HG03521 (cell line): ENCODE results near the gene LTB4R.
A peak's percentile ranks its signal among the peaks of the same experiment; 100 is the strongest.

Experiments
- ATAC-seq: cut with Tn5 transposase; IDR thresholded peaks from one replicate; pipeline ENCODE4 v1.9.1; 2021; ENCODE audit warnings: mild to moderate bottlenecking, moderate library complexity; ENCODE audit not compliant: unreplicated experiment

The LTB4R gene

DNA sequence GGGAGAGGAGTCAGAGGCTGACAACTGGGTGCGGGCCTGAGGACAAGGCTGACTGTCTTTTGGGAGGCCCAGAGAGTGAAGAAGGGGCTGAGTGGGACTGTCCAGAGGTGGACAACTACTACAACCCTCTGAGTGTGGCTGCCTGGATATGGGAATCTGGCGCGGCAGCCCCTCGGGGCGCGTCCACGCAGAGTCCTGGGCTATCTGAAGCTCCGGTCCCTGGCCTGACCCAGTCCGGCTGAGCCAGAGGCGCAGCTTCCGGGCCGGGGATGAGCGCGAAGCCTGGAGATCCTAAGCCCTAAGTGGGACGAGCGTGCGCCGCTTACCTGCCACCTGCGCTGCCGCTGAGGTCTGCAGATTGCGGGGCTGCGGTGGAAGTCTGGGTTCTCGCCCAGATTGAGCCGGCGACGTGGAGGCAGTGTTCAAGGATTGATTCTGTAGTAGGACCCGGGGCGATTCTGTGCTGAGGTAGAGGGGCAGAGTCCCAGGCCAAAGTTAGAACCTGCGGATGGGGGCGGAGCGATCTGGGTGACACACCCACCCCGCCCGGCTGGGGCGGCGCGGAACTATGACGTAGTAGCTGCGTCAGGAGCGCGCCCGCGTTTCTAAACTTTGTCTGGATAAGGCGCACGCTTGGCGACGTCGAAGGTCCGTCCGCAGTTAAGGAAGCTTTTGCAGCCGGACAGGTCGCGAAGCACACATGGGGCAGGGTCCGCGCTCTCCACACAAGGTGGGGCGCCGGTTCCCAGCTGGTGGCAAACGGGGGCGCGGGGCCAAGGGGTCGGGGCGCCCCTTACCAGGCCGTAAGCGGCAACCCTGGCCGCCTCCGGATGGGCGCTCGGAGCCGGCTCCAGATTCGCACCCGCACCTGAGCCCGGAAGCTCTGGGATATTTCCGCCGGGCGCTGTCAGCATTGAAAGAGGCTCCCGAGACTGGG lies 11.8 kb upstream of the LTB4R start, which contains the start of the genes DHRS1 and NOP9:
Gene DHRS1 (minus strand): TSS at position 526 of the 937 bp plus-strand sequence. CDS start 674 bp downstream, outside the sequence.
Gene NOP9 (plus strand): TSS at position 596 of the 937 bp plus-strand sequence. CDS start 105 bp downstream, at position 701.
- peak; percentile 77 for ATAC-seq

DNA sequence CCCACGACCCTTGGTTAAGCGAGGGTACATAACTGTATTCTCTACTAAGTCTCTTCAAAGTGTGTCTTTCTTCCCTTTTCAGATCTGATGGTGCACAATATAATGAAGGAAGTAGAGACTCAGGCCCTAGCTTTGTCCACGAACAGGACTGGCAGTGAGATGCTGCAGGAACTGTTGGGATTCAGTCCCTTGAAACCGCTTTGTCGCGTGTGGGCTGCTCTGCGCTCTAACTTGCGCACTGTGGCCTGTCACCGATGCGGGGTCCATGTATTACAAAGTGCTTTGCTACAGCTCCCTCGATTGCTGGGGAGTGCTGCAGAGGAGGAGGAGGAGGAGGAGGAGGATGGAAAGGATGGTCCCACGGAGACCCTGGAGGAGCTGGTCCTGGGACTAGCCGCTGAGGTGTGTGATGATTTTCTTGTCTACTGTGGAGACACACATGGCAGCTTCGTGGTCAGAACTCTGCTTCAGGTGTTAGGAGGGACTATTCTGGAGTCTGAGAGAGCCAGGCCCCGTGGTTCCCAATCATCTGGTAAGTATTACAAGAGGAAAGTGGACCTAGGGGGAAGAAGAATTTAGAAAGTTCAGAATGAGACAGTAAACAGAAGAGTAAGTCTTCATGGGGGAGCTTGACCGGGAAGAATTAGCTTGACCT lies 10.8 kb upstream of the LTB4R start:
- no peak for ATAC-seq

DNA sequence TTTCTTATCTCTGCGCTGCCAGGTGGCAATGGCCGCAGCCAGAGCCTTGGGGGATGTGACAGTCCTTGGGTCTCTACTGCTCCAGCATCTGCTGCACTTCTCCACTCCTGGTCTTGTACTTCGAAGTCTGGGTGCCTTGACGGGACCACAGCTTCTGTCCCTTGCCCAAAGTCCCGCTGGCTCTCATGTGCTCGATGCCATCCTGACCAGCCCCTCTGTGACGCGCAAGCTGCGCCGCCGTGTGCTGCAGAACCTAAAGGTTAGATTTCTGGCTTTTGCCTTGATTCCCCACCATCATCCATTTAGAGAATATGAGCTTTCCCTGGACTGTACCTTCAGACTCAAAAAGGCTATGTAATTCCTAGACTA lies 7.3 kb upstream of the LTB4R start:
- no peak for ATAC-seq

DNA sequence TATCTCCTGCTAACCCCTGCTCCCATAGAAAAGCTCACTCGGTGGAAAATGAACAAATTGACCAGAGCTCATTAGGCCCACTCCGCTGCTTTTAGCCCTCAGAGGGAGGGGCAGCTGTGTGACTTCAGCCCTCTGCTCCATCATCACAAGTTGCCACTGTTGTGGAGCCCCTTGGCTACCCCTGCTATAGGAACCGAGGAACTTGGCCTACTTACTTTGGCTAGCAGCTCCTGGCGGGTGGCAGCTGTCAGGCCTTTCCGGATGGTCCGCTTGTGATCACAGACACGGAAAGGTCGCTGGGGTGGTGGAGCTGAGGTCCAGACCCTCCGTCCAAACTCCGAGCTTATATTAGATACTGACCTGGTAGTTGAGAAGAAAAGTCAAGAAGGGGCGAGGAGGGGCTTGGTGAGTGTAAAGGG lies 4.1 kb upstream of the LTB4R start:
- no peak for ATAC-seq

DNA sequence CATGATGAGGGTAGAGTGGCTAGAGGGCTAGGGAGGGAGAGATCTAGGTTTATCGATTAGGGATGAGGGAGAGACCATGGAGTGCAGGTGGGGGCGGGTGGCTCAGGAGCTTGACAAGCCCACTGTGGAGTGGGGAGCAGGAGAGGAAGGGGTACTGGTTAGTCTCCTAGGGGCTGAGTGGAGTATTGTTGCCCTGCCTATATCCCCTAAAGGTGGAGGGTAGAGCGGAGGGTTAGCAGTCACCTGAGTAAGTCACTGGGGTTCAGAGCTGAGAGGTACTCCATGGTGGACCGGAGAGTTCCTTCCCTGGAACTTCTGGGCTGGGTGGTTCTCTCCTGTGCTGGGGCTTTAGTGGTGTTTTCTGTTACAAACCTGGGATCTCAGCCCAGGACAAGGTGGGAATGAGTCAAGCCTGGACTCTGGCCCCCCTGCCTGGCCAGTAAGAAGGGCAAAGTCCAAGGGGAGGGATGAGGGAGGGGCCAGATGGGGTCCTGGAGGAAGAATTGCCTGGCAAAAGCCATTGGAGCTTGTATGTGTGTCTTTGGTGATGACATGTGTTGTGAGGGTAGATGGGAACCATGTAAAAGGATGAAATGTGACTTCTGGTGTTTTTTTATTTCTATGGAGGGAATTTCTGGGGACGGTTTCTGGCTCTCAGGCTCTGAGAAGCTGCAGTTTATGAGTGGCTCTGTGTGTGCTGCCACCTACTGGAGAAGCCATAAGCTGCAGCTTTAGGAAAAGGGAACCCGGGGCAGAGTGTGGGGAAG lies 3.5 kb upstream of the LTB4R start, which contains the start of gene CIDEB:
Gene CIDEB (minus strand): TSS at position 403 of the 767 bp plus-strand sequence. CDS start 119 bp downstream, at position 284.
- no peak for ATAC-seq

DNA sequence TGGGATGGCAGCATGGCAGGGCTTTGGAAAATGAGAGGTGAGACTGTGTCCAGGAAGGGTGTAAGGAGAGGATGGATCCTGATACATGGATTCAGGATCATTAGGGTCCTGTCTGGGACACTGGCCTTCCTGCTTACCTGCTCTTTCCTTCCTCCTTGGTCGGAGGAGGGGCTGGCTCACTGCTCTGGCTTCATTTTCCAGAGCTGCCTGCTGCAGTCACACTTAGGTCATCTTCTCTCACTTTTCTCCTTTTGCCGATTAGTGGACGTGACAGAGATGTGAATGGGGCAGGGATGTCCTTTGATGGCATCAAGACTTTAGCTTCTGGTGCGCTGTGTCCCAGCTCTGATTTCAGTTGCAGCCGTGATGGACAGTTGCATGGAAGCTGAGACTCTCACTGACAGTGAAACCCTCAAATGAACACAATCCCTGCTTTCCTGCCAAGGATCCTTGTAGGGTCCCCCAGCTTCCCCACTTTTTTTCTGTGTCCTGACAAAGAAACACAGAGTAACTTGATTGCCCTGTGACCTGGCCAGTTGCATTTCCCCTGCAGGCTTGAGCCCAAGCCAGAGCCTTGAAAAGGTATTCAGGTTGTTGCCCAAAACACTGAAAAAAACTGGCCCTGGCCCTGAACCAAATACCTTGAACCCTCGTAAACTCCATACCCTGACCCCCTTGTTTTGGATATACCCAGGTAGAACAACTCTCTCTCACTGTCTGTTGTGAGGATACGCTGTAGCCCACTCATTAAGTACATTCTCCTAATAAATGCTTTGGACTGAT lies 2.8 kb upstream of the LTB4R start:
- no peak for ATAC-seq

DNA sequence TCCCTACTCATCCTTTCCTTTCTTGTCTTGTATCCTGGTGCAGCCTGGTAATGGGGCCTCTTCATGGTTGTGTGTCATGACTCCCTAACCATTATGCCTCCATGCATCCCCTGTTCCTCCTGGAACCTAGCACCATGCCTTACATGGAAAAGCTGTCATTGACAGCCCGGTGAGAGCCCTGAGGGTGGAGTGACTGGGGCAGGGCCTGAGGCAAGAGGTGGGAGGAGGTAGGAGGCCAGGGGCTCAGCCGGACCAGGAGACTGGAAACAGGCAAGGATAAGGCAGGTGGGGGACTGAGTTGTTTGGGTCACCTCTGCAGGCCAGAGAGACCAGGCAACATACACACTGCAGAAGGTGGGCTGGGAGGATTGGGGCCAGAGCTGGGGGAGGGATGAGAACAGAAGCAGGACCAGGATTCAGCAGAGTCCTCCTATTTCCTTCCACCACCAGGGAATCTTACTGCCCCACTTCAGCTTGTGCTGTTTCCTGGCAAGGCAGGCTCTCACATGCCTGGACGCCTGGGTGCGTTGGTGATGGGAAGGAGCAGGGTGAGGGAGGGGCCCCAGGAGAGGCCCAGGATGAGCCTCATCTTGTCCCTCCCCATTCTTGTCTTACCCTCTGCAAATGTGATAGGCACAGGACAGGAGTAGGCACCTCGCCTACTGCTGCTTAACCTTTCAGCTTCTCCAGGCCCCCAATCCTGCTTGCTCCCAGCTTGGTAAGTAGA lies 1.6 kb upstream of the LTB4R start, which contains the start of gene LTB4R2:
Gene LTB4R2 (plus strand): TSS at position 603 of the 727 bp plus-strand sequence. CDS start 525 bp downstream, outside the sequence.
- ATAC-seq: no peak

DNA sequence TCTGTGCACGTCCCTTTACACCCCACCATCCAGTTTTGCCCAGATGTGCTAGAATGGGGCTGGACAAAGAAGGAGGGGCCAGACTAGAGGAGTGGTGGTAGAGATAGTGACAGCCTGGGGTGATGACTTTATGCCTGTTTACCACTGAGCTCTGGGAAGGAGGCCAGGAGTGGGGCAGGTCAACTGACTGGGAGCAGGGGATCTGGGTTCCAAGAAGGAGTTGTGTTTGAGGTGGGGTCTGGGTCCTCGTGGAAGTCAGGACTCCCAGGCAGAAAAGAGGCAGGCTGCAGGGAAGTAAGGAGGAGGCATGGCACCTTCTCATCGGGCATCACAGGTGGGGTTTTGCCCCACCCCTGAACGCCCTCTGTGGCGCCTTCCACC lies 1.0 kb upstream of the LTB4R start:
- no peak for ATAC-seq

DNA sequence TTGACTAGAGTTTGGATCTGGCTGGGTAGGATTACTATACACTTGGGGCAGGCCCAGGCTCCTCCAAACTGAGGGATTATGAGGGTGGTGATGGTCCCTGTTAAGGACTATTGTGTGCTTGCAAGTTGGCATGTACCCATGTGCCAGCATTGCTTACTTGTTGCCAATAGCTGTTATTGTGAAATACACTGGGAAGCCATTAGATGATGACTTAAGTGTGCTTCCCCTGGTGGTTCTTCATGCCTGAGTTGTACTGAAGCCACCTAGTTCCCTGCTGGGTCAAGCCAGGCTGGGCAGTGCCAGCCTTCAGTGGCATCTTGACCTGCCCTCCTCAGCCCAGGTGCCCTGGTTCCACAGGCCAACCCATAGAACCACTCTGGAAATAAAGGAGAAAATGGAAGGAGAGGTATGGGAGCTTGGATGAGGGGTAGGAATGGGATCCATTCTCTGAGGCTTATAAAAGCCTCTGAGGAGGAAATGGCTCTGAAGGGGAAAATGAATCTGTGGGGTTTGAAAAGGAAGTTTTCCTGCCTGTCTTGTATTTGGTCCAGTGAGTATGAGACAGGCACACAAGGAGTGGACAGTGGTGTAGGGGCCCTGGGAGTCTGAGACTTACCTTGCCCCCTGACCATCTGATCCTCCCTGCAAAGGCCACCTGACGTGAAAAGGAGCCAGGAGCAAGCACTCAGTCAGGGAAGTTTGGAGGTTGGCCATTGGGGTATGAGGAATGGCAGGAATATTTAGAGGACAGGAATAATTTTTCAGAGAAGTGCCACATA lies 724 bp downstream of the LTB4R start:
- no peak for ATAC-seq

DNA sequence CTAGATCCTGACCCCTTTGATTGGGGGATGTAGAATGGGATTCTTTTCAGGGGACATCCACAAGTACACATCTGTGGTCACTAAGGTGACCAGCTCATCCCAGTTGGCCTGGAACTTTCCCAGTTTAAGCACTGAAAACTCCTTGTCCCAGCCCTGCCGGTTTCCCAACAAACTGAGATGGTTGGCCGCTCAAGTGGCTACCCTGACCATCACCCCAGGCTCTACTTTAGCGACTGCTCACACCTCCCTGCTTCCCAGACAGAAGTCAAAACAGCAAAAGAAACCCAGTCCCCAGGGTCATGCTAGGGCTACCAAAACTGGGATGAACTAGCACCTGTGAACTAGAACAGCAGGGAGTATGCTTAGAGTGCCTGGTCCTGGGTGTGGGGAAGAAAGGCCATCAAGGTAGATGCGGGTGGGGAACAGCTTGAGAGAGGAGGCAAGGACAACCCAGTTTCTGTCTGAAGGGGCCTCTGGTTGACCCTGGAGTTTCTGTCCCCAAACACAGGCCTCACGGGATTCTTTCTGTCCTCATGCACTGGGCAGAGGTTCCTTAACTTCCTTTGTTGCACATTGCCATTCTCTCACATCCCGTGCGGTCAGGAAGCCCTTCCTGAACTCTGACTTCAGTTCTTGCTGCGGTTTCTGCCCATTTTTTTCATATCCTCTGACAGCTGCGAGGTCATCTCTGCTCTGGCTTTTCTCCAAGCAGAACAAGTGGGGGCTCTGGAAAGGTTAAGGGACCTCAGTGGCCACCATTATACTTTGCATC lies 1.6 kb downstream of the LTB4R start:
- ATAC-seq: no peak

DNA sequence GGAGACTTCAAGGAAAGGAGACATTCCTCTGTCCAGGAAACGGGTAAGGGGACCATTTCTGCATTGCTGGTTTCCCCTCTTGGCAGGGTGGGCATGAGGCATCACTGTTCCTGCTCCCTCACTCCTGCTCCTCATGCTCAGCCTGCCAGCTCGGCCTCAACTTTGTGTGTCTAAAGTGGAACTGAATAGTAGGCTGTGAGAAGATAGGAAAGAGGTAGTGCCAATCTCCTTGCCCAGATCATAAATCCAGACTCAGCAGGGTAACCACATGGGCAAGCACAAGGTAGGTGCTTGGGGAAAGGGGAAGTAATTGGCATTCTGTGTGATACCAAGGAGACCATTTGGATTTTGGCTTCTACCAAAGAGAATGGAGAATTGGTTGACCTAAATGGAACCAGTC lies 2.6 kb downstream of the LTB4R start:
- ATAC-seq: no peak

DNA sequence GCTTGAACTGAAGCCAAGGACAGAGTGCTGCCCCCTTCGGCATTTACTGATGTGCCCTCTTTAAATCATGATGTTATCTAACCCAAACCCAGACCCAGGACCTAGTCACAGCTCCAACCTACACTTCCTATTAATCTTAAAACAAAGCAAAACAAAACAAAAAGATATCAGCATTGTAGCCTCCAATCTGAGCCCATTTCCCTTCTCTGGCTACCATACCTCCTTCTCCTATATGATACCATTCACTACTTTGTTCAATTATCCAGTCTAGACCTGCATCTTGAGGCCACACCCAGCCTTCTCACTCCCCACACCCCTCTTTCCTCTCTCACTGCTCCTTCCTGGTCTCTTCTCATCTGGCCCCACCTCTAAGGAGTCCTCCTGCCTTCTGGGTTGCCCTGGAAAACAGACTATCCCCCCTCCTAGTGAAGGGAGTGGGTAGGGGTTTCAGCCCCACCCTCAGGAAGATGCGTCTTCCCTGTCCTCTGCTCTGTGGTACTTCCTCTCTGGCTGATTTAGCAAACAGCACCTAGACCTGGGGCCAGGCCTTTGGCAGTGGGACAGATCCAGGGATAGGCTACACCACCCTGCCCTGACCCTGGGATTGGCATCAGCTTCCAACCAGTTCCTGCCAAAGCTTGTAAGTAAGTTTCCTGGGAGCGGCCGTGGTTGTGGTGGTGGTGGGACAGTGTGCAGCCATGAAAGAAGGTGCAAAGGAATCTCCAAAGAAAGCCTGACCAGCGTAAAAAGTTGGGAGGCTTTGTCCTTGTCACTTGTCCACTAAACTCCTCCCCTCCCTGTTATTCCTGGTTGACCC lies 3.3 kb downstream of the LTB4R start:
- no peak for ATAC-seq

DNA sequence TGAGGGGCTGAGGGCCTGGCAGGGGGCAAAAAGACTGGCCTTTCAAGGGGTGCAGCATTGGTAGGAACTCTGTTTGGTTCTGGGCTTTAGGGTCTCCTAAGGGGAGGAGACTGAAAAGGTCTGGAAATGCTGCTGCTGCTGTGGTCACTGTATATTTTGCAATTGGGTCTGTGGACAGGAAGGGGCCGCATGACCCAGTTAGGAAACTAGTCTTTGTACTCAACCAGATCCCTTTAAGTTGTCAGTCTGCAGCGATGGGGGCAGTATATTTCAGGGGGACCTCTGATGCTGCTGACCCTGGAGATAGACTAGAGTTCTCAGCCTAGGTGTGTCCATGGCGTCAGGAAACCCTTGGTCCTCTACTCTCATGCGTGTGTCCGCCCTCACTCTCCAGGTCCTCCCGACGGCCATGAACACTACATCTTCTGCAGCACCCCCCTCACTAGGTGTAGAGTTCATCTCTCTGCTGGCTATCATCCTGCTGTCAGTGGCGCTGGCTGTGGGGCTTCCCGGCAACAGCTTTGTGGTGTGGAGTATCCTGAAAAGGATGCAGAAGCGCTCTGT lies 4.0 kb downstream of the LTB4R start:
- ATAC-seq: no peak

DNA sequence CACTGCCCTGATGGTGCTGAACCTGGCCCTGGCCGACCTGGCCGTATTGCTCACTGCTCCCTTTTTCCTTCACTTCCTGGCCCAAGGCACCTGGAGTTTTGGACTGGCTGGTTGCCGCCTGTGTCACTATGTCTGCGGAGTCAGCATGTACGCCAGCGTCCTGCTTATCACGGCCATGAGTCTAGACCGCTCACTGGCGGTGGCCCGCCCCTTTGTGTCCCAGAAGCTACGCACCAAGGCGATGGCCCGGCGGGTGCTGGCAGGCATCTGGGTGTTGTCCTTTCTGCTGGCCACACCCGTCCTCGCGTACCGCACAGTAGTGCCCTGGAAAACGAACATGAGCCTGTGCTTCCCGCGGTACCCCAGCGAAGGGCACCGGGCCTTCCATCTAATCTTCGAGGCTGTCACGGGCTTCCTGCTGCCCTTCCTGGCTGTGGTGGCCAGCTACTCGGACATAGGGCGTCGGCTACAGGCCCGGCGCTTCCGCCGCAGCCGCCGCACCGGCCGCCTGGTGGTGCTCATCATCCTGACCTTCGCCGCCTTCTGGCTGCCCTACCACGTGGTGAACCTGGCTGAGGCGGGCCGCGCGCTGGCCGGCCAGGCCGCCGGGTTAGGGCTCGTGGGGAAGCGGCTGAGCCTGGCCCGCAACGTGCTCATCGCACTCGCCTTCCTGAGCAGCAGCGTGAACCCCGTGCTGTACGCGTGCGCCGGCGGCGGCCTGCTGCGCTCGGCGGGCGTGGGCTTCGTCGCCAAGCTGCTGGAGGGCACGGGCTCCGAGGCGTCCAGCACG lies 4.7 kb downstream of the LTB4R start:
- no peak for ATAC-seq

DNA sequence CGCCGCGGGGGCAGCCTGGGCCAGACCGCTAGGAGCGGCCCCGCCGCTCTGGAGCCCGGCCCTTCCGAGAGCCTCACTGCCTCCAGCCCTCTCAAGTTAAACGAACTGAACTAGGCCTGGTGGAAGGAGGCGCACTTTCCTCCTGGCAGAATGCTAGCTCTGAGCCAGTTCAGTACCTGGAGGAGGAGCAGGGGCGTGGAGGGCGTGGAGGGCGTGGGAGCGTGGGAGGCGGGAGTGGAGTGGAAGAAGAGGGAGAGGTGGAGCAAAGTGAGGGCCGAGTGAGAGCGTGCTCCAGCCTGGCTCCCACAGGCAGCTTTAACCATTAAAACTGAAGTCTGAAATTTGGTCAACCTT lies 5.3 kb downstream of the LTB4R start:
- no peak for ATAC-seq
